Effector memory CD4-positive, alpha-beta T cell (primary cell): ENCODE measurements around the gene CCDC174.

Source experiments
- DNase-seq, 3 donors: peaks; one replicate each; pipeline ENCODE4 v3.0.0-alpha.2; 2020
- H3K27ac ChIP-seq: 2 replicates; pipeline ENCODE4 v1.7.0; 2013; ENCODE audit warnings: mild to moderate bottlenecking, low read length, moderate library complexity; ENCODE audit not compliant: insufficient read depth, poor library complexity, severe bottlenecking
- H3K27me3 ChIP-seq: replicated peaks from 2 replicates; pipeline ENCODE4 v1.7.0; 2013; ENCODE audit warnings: mild to moderate bottlenecking, low read length; ENCODE audit not compliant: insufficient read depth, control insufficient read depth, poor library complexity, severe bottlenecking
- H3K36me3 ChIP-seq: 2 replicates; pipeline ENCODE4 v1.7.0; 2013; ENCODE audit warnings: mild to moderate bottlenecking, low read length, moderate library complexity; ENCODE audit not compliant: control insufficient read depth, insufficient read depth
- H3K4me1 ChIP-seq: 2 replicates; pipeline ENCODE4 v1.7.0; 2013; ENCODE audit warnings: low read length, mild to moderate bottlenecking; ENCODE audit not compliant: control insufficient read depth, insufficient read depth, poor library complexity, severe bottlenecking
- H3K4me3 ChIP-seq: 2 replicates; pipeline ENCODE4 v1.7.0; 2013; ENCODE audit warnings: low read length, low read depth, mild to moderate bottlenecking; ENCODE audit not compliant: insufficient read depth, poor library complexity, severe bottlenecking
- H3K9me3 ChIP-seq: 2 replicates; pipeline ENCODE4 v1.7.0; 2013; ENCODE audit warnings: mild to moderate bottlenecking, low read length, moderate library complexity; ENCODE audit not compliant: control insufficient read depth

The CCDC174 gene

DNA sequence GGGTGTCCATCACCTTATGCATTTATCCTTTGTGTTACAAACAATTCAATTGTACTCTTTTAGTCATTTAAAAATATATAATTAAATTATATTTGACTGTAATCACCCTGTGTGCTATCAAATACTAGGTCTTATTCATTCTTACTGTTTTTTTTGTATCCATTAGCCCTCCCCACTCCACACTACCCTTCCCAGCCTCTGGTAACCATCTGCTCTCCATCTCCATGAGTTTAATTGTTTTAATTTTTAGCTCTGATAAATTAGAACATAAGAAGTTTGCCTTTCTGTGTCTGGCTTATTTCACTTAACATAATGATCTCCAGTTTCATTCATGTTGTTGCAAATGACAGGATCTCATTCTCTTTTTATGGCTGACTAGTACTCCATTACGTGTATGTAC, 40.2 kb downstream of the CCDC174 start:
- no peak overlapping the region for H3K4me3 ChIP-seq
- DNase-seq: no peak
- H3K4me1 ChIP-seq: no peaks in the 10 kb centered on the region
- H3K27ac ChIP-seq: no peak overlapping the region
- H3K36me3 ChIP-seq: no peaks in the 10 kb centered on the region
- H3K27me3 ChIP-seq: no peaks in the 10 kb centered on the region
- H3K9me3 ChIP-seq: no peaks in the 10 kb centered on the region

GRCh38 chr3:14698601-14699244, 47.2 kb downstream of the CCDC174 start:
- Histone ChIP-seq H3K27me3 (no peaks in the 10 kb centered on the region), H3K27ac (no peak overlapping the region), H3K36me3 (no peaks in the 10 kb centered on the region), H3K4me3 (no peak overlapping the region), H3K4me1 (no peaks in the 10 kb centered on the region), H3K9me3 (no peaks in the 10 kb centered on the region)
- no peak for DNase-seq

DNA sequence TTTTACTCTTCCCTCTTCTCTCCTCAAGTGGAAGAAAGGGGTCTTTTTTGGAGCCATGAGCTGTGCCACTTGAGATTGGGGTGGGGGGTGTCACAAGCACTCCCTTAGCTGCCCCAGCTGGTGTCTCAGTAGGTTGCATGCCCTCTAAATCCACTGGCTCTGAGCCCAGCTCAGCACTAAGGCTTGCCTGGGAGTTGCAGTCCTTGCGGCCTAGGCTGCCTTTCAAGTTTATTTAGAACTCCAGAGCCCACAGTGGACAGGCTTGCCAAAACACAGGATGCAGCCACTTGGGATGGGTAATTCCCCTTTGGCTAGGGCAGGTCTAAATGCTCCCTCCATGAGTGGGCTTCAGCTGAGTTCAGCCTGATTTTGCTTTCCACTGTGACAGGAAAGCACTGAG, 48.1 kb downstream of the CCDC174 start:
- Histone ChIP-seq H3K27me3 (no peaks in the 10 kb centered on the region), H3K36me3 (no peaks in the 10 kb centered on the region)

GRCh38 chr3:14700891-14701290, 49.3 kb downstream of the CCDC174 start:
- Histone ChIP-seq H3K9me3 (no peaks in the 10 kb centered on the region), H3K4me3 (no peak overlapping the region), H3K27ac (no peak overlapping the region), H3K36me3 (no peaks in the 10 kb centered on the region), H3K27me3 (no peaks in the 10 kb centered on the region), H3K4me1 (no peaks in the 10 kb centered on the region)
- no peak for DNase-seq

More for the DNA sequence above, 48.1 kb downstream of the CCDC174 start:
- Histone ChIP-seq H3K9me3 (no peaks in the 10 kb centered on the region), H3K27ac (no peak overlapping the region), H3K4me1 (no peaks in the 10 kb centered on the region), H3K4me3 (no peak overlapping the region)
- no peak for DNase-seq

DNA sequence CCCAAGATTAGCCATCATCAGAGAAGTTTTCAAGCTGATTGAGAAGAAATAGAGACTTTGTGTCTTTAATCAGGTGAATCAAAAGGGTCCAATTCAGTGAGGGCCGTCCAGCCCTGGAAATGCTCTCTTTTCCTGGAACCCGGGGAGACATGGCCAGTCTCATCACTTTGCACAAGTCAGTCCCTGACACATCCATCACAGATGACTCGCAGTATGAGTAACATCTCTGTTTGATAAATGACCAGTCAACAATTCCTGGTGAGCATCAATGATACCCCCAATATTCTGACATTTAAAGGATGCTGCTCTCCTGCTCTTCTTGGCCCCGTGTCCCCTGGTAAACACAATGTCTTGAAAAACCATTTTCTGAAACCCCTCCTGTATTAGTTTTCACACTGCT, 50.1 kb downstream of the CCDC174 start:
- no peaks in the 10 kb centered on the region for H3K27me3 ChIP-seq
- H3K27ac ChIP-seq: no peak overlapping the region
- DNase-seq: no peak
- no peaks in the 10 kb centered on the region for H3K4me1 ChIP-seq
- no peaks in the 10 kb centered on the region for H3K9me3 ChIP-seq
- H3K4me3 ChIP-seq: no peak overlapping the region
- no peaks in the 10 kb centered on the region for H3K36me3 ChIP-seq

GRCh38 chr3:14703128-14703750, 51.7 kb downstream of the CCDC174 start:
- Histone ChIP-seq H3K36me3 (no peaks in the 10 kb centered on the region), H3K27me3 (no peaks in the 10 kb centered on the region), H3K9me3 (no peaks in the 10 kb centered on the region), H3K27ac (no peak overlapping the region), H3K4me1 (no peaks in the 10 kb centered on the region), H3K4me3 (no peak overlapping the region)
- no peak for DNase-seq

GRCh38 chr3:14703791-14704190, 52.2 kb downstream of the CCDC174 start:
- DNase-seq: no peak
- H3K4me3 ChIP-seq: no peak overlapping the region
- no peaks in the 10 kb centered on the region for H3K4me1 ChIP-seq

DNA sequence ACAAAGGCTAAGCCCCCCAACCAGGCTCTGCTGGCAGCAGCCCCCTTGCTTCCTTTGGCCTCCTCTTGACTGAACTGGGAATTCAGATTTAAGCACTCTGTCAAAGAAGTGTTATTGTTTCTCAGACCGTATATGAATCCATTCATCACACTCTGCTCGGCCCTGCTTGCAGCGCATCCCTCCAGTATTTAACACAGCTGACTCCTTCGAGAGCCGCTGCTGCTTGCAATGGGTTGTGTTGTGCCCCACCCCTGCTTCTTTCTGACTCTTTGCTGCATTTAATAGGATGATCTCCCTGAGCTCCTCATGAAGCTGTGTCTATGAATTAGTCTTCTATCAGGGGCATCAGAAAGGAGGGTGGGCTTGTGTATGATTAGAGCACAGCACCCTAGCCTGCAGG, 54.5 kb downstream of the CCDC174 start:
- H3K9me3 ChIP-seq: no peaks in the 10 kb centered on the region
- DNase-seq: no peak
- H3K4me1 ChIP-seq: no peaks in the 10 kb centered on the region
- no peak overlapping the region for H3K27ac ChIP-seq
- H3K36me3 ChIP-seq: no peaks in the 10 kb centered on the region
- no peak overlapping the region for H3K4me3 ChIP-seq
- H3K27me3 ChIP-seq: no peaks in the 10 kb centered on the region

More at GRCh38 chr3:14703791-14704190, 52.2 kb downstream of the CCDC174 start:
- H3K36me3 ChIP-seq: no peaks in the 10 kb centered on the region
- no peaks in the 10 kb centered on the region for H3K9me3 ChIP-seq
- no peak overlapping the region for H3K27ac ChIP-seq
- no peaks in the 10 kb centered on the region for H3K27me3 ChIP-seq

- Histone ChIP-seq H3K4me3 (no peak overlapping the region), H3K27ac (no peak overlapping the region), H3K4me1 (no peaks in the 10 kb centered on the region), H3K36me3 (no peaks in the 10 kb centered on the region), H3K27me3 (no peaks in the 10 kb centered on the region), H3K9me3 (no peaks in the 10 kb centered on the region)
- DNase-seq: no peak
Observed at GRCh38 chr3:14716591-14716990, 65.0 kb downstream of the CCDC174 start.

DNA sequence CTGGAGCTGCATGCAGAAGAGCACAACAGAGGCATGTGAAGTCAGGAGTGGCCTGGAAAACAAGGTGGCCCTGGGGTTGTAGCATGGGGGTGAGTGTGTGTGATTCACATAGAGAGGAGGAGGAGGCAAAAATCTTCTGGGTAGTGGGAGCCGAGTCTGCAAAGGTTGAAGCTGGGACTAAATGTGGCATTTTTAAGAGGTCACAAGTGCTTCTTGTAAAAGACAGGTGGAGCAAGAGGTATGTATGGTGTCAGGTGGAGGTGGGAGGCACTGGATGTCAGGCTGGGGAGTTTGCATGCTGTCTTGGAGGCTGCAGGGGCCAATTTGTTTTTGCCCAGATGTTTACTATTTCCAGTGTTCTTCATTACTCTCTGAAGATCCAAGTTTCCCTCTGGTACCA, 65.7 kb downstream of the CCDC174 start:
- no peaks in the 10 kb centered on the region for H3K9me3 ChIP-seq
- no peaks in the 10 kb centered on the region for H3K27me3 ChIP-seq
- no peak for DNase-seq
- H3K4me3 ChIP-seq: no peak overlapping the region
- no peaks in the 10 kb centered on the region for H3K36me3 ChIP-seq
- H3K27ac ChIP-seq: no peak overlapping the region
- no peaks in the 10 kb centered on the region for H3K4me1 ChIP-seq
